Caco-2 (cell line): Measurements from ENCODE around the gene ATAD2B. TPM values are rescaled to one million over a fixed set of nuclear protein-coding genes. Genes with fewer than 3 reads are reported as not detected.

Experiments used
- BruUV-seq: library from RNA; stranded (reverse); fragments of 400-500 nt; replicated peaks from 2 replicates; lab custom pipeline; 2021; lab: Mats Ljungman, UMichigan
- CTCF ChIA-PET: fragments of 300-600 bp; sonication (Branson Sonifier 250); formaldehyde crosslinking; loops from one replicate; lab custom pipeline; 2022; ENCODE audit warnings: antibody characterized with exemption; lab: Charles Lee
- POLR2A ChIA-PET: fragments of 300-600 bp; sonication (Branson Sonifier 250); formaldehyde crosslinking; loops from one replicate; lab custom pipeline; 2022; ENCODE audit warnings: antibody characterized with exemption; lab: Charles Lee
- DNase-seq, 2 experiments: peaks; one replicate each; pipeline versions ENCODE4 v3.0.0 to v3.0.0-alpha.2; 2020 to 2022
- H3K27me3 ChIP-seq: replicated peaks from 2 replicates; pipeline ENCODE4 v1.6.0; 2011; ENCODE audit warnings: low read length; ENCODE audit not compliant: control insufficient read depth, insufficient read depth
- H3K36me3 ChIP-seq: 2 replicates; pipeline ENCODE4 v1.5.1; 2011; ENCODE audit warnings: low read length; ENCODE audit not compliant: control insufficient read depth, insufficient read depth
- H3K4me1 ChIP-seq: fragments of 250-450 bp; sonication (Bioruptor Pico); 2 replicates; pipeline ENCODE4 v1.5.1; 2020; ENCODE audit warnings: mild to moderate bottlenecking
- H3K4me3 ChIP-seq: 2 replicates; pipeline ENCODE4 v1.5.1; 2011; ENCODE audit warnings: low read depth, mild to moderate bottlenecking, control low read depth, low read length
- H3K9me3 ChIP-seq: fragments of 250-450 bp; sonication (Bioruptor Pico); 2 replicates; pipeline ENCODE4 v1.5.1; 2020; ENCODE audit warnings: mild to moderate bottlenecking, moderate library complexity
- H3K27ac Mint-ChIP-seq: one replicate; pipeline ENCODE4 v1.8.0; 2022; ENCODE audit warnings: mixed read lengths; ENCODE audit not compliant: unreplicated experiment
- H3K27me3 Mint-ChIP-seq: one replicate; pipeline ENCODE4 v1.8.0; 2022; ENCODE audit warnings: mixed read lengths; ENCODE audit not compliant: insufficient read depth, unreplicated experiment
- H3K36me3 Mint-ChIP-seq: one replicate; pipeline ENCODE4 v1.8.0; 2022; ENCODE audit warnings: mild to moderate bottlenecking, mixed read lengths; ENCODE audit not compliant: insufficient read depth, unreplicated experiment
- H3K4me1 Mint-ChIP-seq: one replicate; pipeline ENCODE4 v1.8.0; 2022; ENCODE audit warnings: low read depth, mixed read lengths; ENCODE audit not compliant: unreplicated experiment
- H3K4me3 Mint-ChIP-seq: one replicate; pipeline ENCODE4 v1.8.0; 2022; ENCODE audit warnings: mild to moderate bottlenecking, moderate library complexity, mixed read lengths; ENCODE audit not compliant: unreplicated experiment
- H3K9me3 Mint-ChIP-seq: one replicate; pipeline ENCODE4 v1.8.0; 2022; ENCODE audit warnings: mixed read lengths; ENCODE audit not compliant: unreplicated experiment
- intact Hi-C: fragments of 100-400 bp; cut with micrococcal nuclease; formaldehyde crosslinking; loops from one replicate; pipeline ENCODE4 v1.10.0; 2022; ENCODE audit not compliant: unreplicated experiment
- total RNA-seq: library from RNA; stranded (reverse); gene quantifications from 2 replicates; pipeline ENCODE4 v1.2.3, GENCODE V29; 2022
- TF ChIP-seq, protein P1 (sequence below), 2 experiments: fragments of 200-600 bp in 1 of 2; IDR thresholded peaks; 1 replicate in 1 of 2; 2 replicates in 1 of 2; pipeline versions ENCODE4 v1.5.1 to v1.8.0; 2011 to 2022; ENCODE audit warnings: antibody characterized with exemption in 1 of 2, control low read depth in 1 of 2, inconsistent platforms in 1 of 2, low read depth in 1 of 2, low read length in 1 of 2, mild to moderate bottlenecking in 1 of 2, moderate library complexity in 1 of 2; ENCODE audit not compliant: insufficient read depth in 1 of 2, severe bottlenecking in 1 of 2, unreplicated experiment in 1 of 2

The ATAD2B gene
- total RNA-seq, 1 experiment from 2014 or later, result 32.1 TPM

DNA sequence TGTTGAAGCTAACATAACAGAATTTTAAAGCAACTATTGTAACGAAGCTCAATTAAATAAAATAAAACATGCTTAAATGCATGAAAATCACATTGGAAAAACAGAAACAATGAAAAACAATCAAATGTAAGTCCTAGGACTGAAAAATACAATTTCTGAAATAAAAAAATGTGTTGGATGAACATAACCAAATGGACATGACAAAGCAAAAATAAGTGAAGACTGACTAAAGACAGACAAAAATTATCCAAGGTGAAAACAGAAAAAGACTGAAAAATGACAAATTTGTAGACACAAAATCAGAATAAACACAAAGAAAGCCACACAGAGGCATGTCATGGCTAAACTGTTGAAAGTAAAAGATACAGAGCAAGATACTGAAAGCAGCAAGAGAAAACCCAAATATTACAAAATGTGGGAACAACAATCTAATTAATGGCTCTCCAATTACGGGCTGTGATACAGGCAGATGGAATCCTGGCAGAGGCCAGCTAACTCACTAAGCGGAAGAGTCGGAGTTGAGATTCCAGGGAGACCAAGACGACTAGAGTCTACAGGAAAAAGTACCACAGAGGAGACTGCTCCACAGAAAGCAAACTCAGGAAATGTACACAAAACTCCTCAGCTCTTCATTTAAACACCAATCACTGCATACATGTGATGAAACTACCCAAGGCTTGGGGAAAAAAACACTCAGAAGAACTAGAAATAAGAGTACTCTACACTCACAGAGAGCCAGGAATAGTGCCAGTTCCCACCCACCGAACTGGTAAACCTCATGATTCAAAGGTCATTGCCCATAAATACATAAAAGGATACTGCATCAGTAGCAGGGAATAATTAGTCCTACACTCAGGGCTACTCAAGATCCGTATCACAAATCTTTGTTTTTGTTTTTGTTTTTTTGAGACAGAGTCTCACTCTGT lies 83.6 kb downstream of the ATAD2B start:
- Histone ChIP-seq H3K27me3 (no peaks in the 10 kb centered on the region), H3K9me3 (0 out of 2 replicates have a peak, but pooled peaks cover 5% of the 10 kb centered on the region), H3K4me1 (no peaks in the 10 kb centered on the region), H3K36me3 (no peaks in the 10 kb centered on the region), H3K4me3 (no peak overlapping the region)
- H3K9me3 Mint-ChIP-seq, result peaks cover 26% of the 10 kb centered on the region
- H3K27me3 Mint-ChIP-seq, result no peaks in the 10 kb centered on the region
- CTCF ChIA-PET, result no interaction called here
- H3K27ac Mint-ChIP-seq, result no peak overlapping the region
- no peak for DNase-seq
- H3K4me3 Mint-ChIP-seq, result no peak overlapping the region
- BruUV-seq, result no TSS peak
- POLR2A ChIA-PET, result no interaction called here
- peaks cover 24% of the 10 kb centered on the region for H3K36me3 Mint-ChIP-seq
- TF ChIP-seq, protein P1, sequence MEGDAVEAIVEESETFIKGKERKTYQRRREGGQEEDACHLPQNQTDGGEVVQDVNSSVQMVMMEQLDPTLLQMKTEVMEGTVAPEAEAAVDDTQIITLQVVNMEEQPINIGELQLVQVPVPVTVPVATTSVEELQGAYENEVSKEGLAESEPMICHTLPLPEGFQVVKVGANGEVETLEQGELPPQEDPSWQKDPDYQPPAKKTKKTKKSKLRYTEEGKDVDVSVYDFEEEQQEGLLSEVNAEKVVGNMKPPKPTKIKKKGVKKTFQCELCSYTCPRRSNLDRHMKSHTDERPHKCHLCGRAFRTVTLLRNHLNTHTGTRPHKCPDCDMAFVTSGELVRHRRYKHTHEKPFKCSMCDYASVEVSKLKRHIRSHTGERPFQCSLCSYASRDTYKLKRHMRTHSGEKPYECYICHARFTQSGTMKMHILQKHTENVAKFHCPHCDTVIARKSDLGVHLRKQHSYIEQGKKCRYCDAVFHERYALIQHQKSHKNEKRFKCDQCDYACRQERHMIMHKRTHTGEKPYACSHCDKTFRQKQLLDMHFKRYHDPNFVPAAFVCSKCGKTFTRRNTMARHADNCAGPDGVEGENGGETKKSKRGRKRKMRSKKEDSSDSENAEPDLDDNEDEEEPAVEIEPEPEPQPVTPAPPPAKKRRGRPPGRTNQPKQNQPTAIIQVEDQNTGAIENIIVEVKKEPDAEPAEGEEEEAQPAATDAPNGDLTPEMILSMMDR (IDR thresholded peaks at IDR 0.05; ENCODE audit: insufficient read depth in 1 of 2, low read depth in 1 of 2, low read length in 1 of 2, severe bottlenecking in 1 of 2, unreplicated experiment in 1 of 2), result no peak
- H3K4me1 Mint-ChIP-seq, result peaks cover 12% of the 10 kb centered on the region
- intact Hi-C loops, result no loop called here

DNA sequence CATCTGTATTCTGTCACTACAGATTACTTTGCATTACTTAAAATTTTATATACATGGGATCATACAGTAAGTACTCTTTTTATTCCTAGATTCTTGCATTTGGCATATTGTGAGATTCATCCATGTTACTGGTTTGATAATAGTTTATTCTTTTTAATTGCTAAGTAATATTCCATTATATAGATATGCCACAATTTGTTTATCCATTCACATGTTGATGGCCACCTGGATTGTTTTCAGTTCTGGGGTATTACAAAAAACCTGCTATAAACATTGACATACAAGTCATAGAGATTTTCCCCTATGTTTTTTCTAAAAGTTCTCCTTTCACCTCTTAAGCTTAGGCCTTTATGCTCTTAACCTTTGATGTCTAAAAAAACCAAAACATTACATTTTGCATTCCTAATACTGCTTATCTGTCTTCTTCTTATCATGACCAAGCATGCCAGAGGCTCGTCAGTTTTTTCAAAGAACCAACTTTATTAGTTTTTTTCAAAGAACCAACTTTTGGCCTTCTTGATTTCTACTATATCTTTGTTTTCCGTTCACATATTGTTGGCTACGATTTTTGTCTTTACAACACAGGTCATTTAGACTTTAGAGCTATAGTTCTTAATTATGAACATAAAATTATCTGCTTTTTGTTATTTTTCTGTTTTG lies 86.9 kb downstream of the ATAD2B start:
- no peak overlapping the region for H3K27ac Mint-ChIP-seq
- Histone ChIP-seq H3K27me3 (no peaks in the 10 kb centered on the region), H3K9me3 (peaks cover 16% of the 10 kb centered on the region), H3K4me3 (no peak overlapping the region), H3K4me1 (no peaks in the 10 kb centered on the region), H3K36me3 (no peaks in the 10 kb centered on the region; the same call in 1 of the 2 replicates)
- intact Hi-C loops, result no loop called here
- no peaks in the 10 kb centered on the region for H3K27me3 Mint-ChIP-seq
- DNase-seq, result no peak
- CTCF ChIA-PET, result no interaction called here
- H3K9me3 Mint-ChIP-seq, result peaks cover 25% of the 10 kb centered on the region
- H3K36me3 Mint-ChIP-seq, result peaks cover 22% of the 10 kb centered on the region
- no TSS peak for BruUV-seq
- TF ChIP-seq, protein P1 (IDR thresholded peaks at IDR 0.05; ENCODE audit: insufficient read depth in 1 of 2, low read depth in 1 of 2, low read length in 1 of 2, severe bottlenecking in 1 of 2, unreplicated experiment in 1 of 2), result no peak
- H3K4me3 Mint-ChIP-seq, result no peak overlapping the region
- peaks cover 12% of the 10 kb centered on the region for H3K4me1 Mint-ChIP-seq
- POLR2A ChIA-PET, result no interaction called here

DNA sequence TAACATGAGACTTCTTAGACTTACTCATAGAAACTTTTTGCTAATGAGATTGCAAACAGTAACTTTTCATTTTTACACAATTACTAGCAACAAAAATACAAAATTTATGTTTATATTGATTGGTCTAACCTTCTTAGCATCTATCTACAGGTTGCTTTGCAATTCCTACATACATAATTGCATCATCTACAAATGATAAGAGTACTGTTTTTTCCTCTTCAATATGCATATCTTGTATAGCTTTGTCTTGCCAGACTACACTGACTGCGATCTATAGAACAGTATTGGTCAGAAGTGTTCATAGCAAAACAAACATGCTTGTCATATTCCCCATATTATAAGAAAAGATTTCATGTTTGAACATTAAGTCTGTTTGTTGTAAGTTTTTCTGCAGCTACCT lies 87.9 kb downstream of the ATAD2B start:
- Histone ChIP-seq H3K4me1 (no peaks in the 10 kb centered on the region), H3K4me3 (no peak overlapping the region), H3K36me3 (no peaks in the 10 kb centered on the region; the same call in 1 of the 2 replicates), H3K9me3 (peaks cover 14% of the 10 kb centered on the region), H3K27me3 (no peaks in the 10 kb centered on the region)
- peaks cover 12% of the 10 kb centered on the region for H3K4me1 Mint-ChIP-seq
- no peaks in the 10 kb centered on the region for H3K27me3 Mint-ChIP-seq
- no TSS peak for BruUV-seq
- peaks cover 14% of the 10 kb centered on the region for H3K9me3 Mint-ChIP-seq
- TF ChIP-seq, protein P1 (IDR thresholded peaks at IDR 0.05; ENCODE audit: insufficient read depth in 1 of 2, low read depth in 1 of 2, low read length in 1 of 2, severe bottlenecking in 1 of 2, unreplicated experiment in 1 of 2), result no peak
- peaks cover 12% of the 10 kb centered on the region for H3K36me3 Mint-ChIP-seq
- ChIA-PET POLR2A (no interaction called here), CTCF (no interaction called here)
- DNase-seq, result no peak
- H3K4me3 Mint-ChIP-seq, result no peak overlapping the region
- intact Hi-C loops, result no loop called here
- H3K27ac Mint-ChIP-seq, result no peak overlapping the region
